CD8-positive, alpha-beta memory T cell (primary cell): ENCODE results near the gene TAAR1. TPM values are rescaled to one million over a fixed set of nuclear protein-coding genes. Genes with fewer than 3 reads are reported as not detected.
"Not testable (repeated sequence)": the region's sequence is repeated elsewhere in the genome, so short reads cannot be mapped to it uniquely, and the experiment has no call there.

Source experiments
- CTCF ChIA-PET: fragments of 350-600 bp; sonication (Branson Sonifier 250); formaldehyde crosslinking; loops from one replicate; lab custom pipeline; 2021; ENCODE audit warnings: antibody characterized with exemption; lab: Charles Lee
- POLR2A ChIA-PET: fragments of 350-600 bp; sonication (Branson Sonifier 250); formaldehyde crosslinking; loops from one replicate; lab custom pipeline; 2021; ENCODE audit warnings: antibody characterized with exemption; lab: Charles Lee
- DNase-seq, 5 donors: peaks; one replicate each; pipeline versions ENCODE4 v3.0.0 to v3.0.0-alpha.2; 2020 to 2022; ENCODE audit warnings: mixed read lengths in 1 of 5
- H3K27ac ChIP-seq: one replicate; pipeline ENCODE4 v1.7.0; 2013; ENCODE audit warnings: low read depth, mild to moderate bottlenecking, low read length, moderate library complexity
- H3K27me3 ChIP-seq: 2 replicates; pipeline ENCODE4 v1.7.0; 2013; ENCODE audit warnings: low read length, mild to moderate bottlenecking; ENCODE audit not compliant: insufficient read depth, poor library complexity, severe bottlenecking
- H3K36me3 ChIP-seq: 2 replicates; pipeline ENCODE4 v1.7.0; 2013; ENCODE audit warnings: mild to moderate bottlenecking, low read length, moderate library complexity; ENCODE audit not compliant: insufficient read depth
- H3K4me1 ChIP-seq: 2 replicates; pipeline ENCODE4 v1.7.0; 2013; ENCODE audit warnings: mild to moderate bottlenecking, low read length, moderate library complexity; ENCODE audit not compliant: insufficient read depth
- H3K4me3 ChIP-seq: 2 replicates; pipeline ENCODE4 v1.7.0; 2013; ENCODE audit warnings: mild to moderate bottlenecking, low read length
- H3K9me3 ChIP-seq: 2 replicates; pipeline ENCODE4 v1.7.0; 2013; ENCODE audit warnings: mild to moderate bottlenecking, low read length
- H3K27ac Mint-ChIP-seq, 8 donors: one replicate each; pipeline ENCODE4 v1.8.0; 2020 to 2021; ENCODE audit warnings: mixed read lengths in 8 of 8, mild to moderate bottlenecking in 6 of 8, inconsistent platforms in 3 of 8, moderate library complexity in 3 of 8
- H3K27me3 Mint-ChIP-seq, 2 donors: one replicate each; pipeline ENCODE4 v1.8.0; 2020 to 2021; ENCODE audit warnings: mixed read lengths in 2 of 2, mild to moderate bottlenecking in 1 of 2, moderate library complexity in 1 of 2
- H3K36me3 Mint-ChIP-seq, 3 donors: one replicate each; pipeline ENCODE4 v1.8.0; 2020 to 2021; ENCODE audit warnings: mixed read lengths in 3 of 3, inconsistent platforms in 1 of 3, mild to moderate bottlenecking in 1 of 3
- H3K4me1 Mint-ChIP-seq, 3 donors: one replicate each; pipeline ENCODE4 v1.8.0; 2020 to 2021; ENCODE audit warnings: mixed read lengths in 3 of 3, inconsistent platforms in 1 of 3, mild to moderate bottlenecking in 1 of 3
- H3K4me3 Mint-ChIP-seq, 7 donors: one replicate each; pipeline ENCODE4 v1.8.0; 2020 to 2021; ENCODE audit warnings: mixed read lengths in 7 of 7, mild to moderate bottlenecking in 6 of 7, moderate library complexity in 4 of 7, inconsistent platforms in 2 of 7
- H3K9me3 Mint-ChIP-seq, 5 donors: one replicate each; pipeline ENCODE4 v1.8.0; 2020 to 2022; ENCODE audit warnings: mixed read lengths in 5 of 5, mild to moderate bottlenecking in 3 of 5, moderate library complexity in 2 of 5, inconsistent platforms in 1 of 5
- polyA plus RNA-seq: library from polyadenylated mRNA; unstranded; fragments of 300-500 nt; fragmentation: Illumina TruSeq; gene quantifications from one replicate; pipeline ENCODE4 v1.2.3, GENCODE V29; 2021
- total RNA-seq, 2 experiments: library from RNA; stranded (reverse); gene quantifications; one replicate each; pipeline ENCODE4 v1.2.3, GENCODE V29; 2021

The TAAR1 gene
- total RNA-seq (not detected), polyA plus RNA-seq (not detected)

GRCh38 chr6:132659082-132659481 is at the start of gene TAAR1:
TSS of gene TAAR1 (minus strand) at chr6:132659182. CDS start at chr6:132646003, 13,179 bp downstream.
- H3K4me3 ChIP-seq = no peak within 1 kb of the TSS
- CTCF ChIA-PET = interaction anchor here (1.3 kb wide), 1 partner anchor 11 kb away, joined by 4 read pairs; no protein-coding TSS in a partner anchor

GRCh38 chr6:132708771-132709170 is 49.8 kb upstream of the TAAR1 start:
- ChIA-PET CTCF (no interaction called here), POLR2A (no interaction called here)
- peaks cover 6 to 22% (median 16%) of the 10 kb centered on the region in 5 donors for H3K9me3 Mint-ChIP-seq
- H3K4me1 Mint-ChIP-seq = no peaks in the 10 kb centered on the region
- no peak overlapping the region for H3K27ac ChIP-seq
- no peak overlapping the region for H3K4me3 ChIP-seq
- H3K9me3 ChIP-seq = no peaks in the 10 kb centered on the region
- no peaks in the 10 kb centered on the region for H3K36me3 ChIP-seq
- H3K27me3 ChIP-seq = no peaks in the 10 kb centered on the region
- H3K36me3 Mint-ChIP-seq = no peaks in the 10 kb centered on the region
- no peak overlapping the region for H3K4me3 Mint-ChIP-seq
- no peaks in the 10 kb centered on the region for H3K4me1 ChIP-seq
- no peak for DNase-seq
- peaks cover 11 to 45% of the 10 kb centered on the region in 2 donors for H3K27me3 Mint-ChIP-seq
- no peak overlapping the region for H3K27ac Mint-ChIP-seq

More at GRCh38 chr6:132659082-132659481, at the start of gene TAAR1:
- H3K9me3 ChIP-seq = no peaks in the 10 kb centered on the region
- H3K4me1 ChIP-seq = no peaks in the 10 kb centered on the region
- Mint-ChIP-seq H3K27ac (no peak within 1 kb of the TSS), H3K4me3 (no peak within 1 kb of the TSS), H3K27me3 (no peaks in the 10 kb centered on the region), H3K4me1 (peaks cover 0 to 6% (median 0%) of the 10 kb centered on the region in 3 donors), H3K9me3 (no peaks in the 10 kb centered on the region), H3K36me3 (no peaks in the 10 kb centered on the region)
- POLR2A ChIA-PET = no interaction called here
- no peak for DNase-seq
- no peaks in the 10 kb centered on the region for H3K27me3 ChIP-seq
- H3K27ac ChIP-seq = no peak within 1 kb of the TSS
- no peaks in the 10 kb centered on the region for H3K36me3 ChIP-seq

GRCh38 chr6:132708002-132708401 is 49.0 kb upstream of the TAAR1 start:
- H3K27me3 ChIP-seq = peaks cover under 1% of the 10 kb centered on the region
- H3K9me3 ChIP-seq = no peaks in the 10 kb centered on the region
- H3K27ac Mint-ChIP-seq = no peak overlapping the region
- H3K4me1 Mint-ChIP-seq = no peaks in the 10 kb centered on the region
- peaks cover 8 to 27% (median 18%) of the 10 kb centered on the region in 5 donors for H3K9me3 Mint-ChIP-seq
- no peak overlapping the region for H3K4me3 ChIP-seq
- POLR2A ChIA-PET = no interaction called here
- peaks cover 16 to 48% of the 10 kb centered on the region in 2 donors for H3K27me3 Mint-ChIP-seq
- DNase-seq = no peak
- no peaks in the 10 kb centered on the region for H3K36me3 ChIP-seq
- H3K36me3 Mint-ChIP-seq = no peaks in the 10 kb centered on the region
- no peak overlapping the region for H3K4me3 Mint-ChIP-seq
- no peaks in the 10 kb centered on the region for H3K4me1 ChIP-seq
- CTCF ChIA-PET = no interaction called here
- H3K27ac ChIP-seq = no peak overlapping the region

- H3K4me3 ChIP-seq, H3K27ac Mint-ChIP-seq, H3K36me3 ChIP-seq, H3K4me1 Mint-ChIP-seq, H3K27ac ChIP-seq, H3K4me1 ChIP-seq, H3K4me3 Mint-ChIP-seq, H3K9me3 ChIP-seq, H3K27me3 ChIP-seq, DNase-seq, H3K36me3 Mint-ChIP-seq, CTCF ChIA-PET: not testable (repeated sequence)
- POLR2A ChIA-PET = interaction anchor here (0.7 kb wide), 1 partner anchor 28 kb away, joined by 5 read pairs; no protein-coding TSS in a partner anchor
- H3K27me3 Mint-ChIP-seq = peaks cover 21 to 55% of the 10 kb centered on the region in 2 donors
- H3K9me3 Mint-ChIP-seq = peaks cover 8 to 27% (median 18%) of the 10 kb centered on the region in 5 donors
Observed at GRCh38 chr6:132706756-132707155, 47.8 kb upstream of the TAAR1 start.

GRCh38 chr6:132703936-132704335 is 45.0 kb upstream of the TAAR1 start:
- CTCF ChIA-PET = interaction anchor here (0.6 kb wide), 1 partner anchor 63 kb away, joined by 4 read pairs; no protein-coding TSS in a partner anchor
- POLR2A ChIA-PET = no interaction called here

GRCh38 chr6:132698608-132699007 is 39.6 kb upstream of the TAAR1 start:
- CTCF ChIA-PET = no interaction called here
- Histone ChIP-seq H3K4me1 (no peaks in the 10 kb centered on the region), H3K4me3 (no peak overlapping the region), H3K9me3 (no peaks in the 10 kb centered on the region), H3K36me3 (no peaks in the 10 kb centered on the region), H3K27ac (no peak overlapping the region), H3K27me3 (peaks cover 3% of the 10 kb centered on the region)
- POLR2A ChIA-PET = no interaction called here
- Mint-ChIP-seq H3K9me3 (peaks cover 11 to 18% (median 14%) of the 10 kb centered on the region in 5 donors), H3K27ac (no peak overlapping the region), H3K4me1 (no peaks in the 10 kb centered on the region), H3K27me3 (peaks cover 13 to 26% of the 10 kb centered on the region in 2 donors), H3K4me3 (no peak overlapping the region), H3K36me3 (peaks cover 0 to 10% (median 2%) of the 10 kb centered on the region in 3 donors)
- DNase-seq = no peak

More at GRCh38 chr6:132703936-132704335, 45.0 kb upstream of the TAAR1 start:
- no peak for DNase-seq
- Histone ChIP-seq H3K36me3 (no peaks in the 10 kb centered on the region), H3K4me1 (no peaks in the 10 kb centered on the region), H3K27ac (no peak overlapping the region), H3K4me3 (no peak overlapping the region), H3K27me3 (peaks cover 3% of the 10 kb centered on the region), H3K9me3 (no peaks in the 10 kb centered on the region)
- Mint-ChIP-seq H3K4me3 (no peak overlapping the region), H3K27ac (no peak overlapping the region), H3K27me3 (peaks cover 21 to 48% of the 10 kb centered on the region in 2 donors), H3K36me3 (no peaks in the 10 kb centered on the region), H3K4me1 (no peaks in the 10 kb centered on the region), H3K9me3 (peaks cover 8 to 27% (median 18%) of the 10 kb centered on the region in 5 donors)

GRCh38 chr6:132695773-132696172 is 36.8 kb upstream of the TAAR1 start:
- no peaks in the 10 kb centered on the region for H3K36me3 ChIP-seq
- H3K27me3 Mint-ChIP-seq = peaks cover 5 to 19% of the 10 kb centered on the region in 2 donors
- CTCF ChIA-PET = no interaction called here
- no peak overlapping the region for H3K4me3 ChIP-seq
- no peaks in the 10 kb centered on the region for H3K4me1 ChIP-seq
- H3K27ac Mint-ChIP-seq = no peak overlapping the region
- peaks cover 0 to 10% (median 2%) of the 10 kb centered on the region in 3 donors for H3K36me3 Mint-ChIP-seq
- no peak for DNase-seq
- no peaks in the 10 kb centered on the region for H3K9me3 ChIP-seq
- no peaks in the 10 kb centered on the region for H3K27me3 ChIP-seq
- POLR2A ChIA-PET = no interaction called here
- H3K4me3 Mint-ChIP-seq = no peak overlapping the region
- H3K27ac ChIP-seq = no peak overlapping the region
- no peaks in the 10 kb centered on the region for H3K4me1 Mint-ChIP-seq
- peaks cover 9 to 14% (median 12%) of the 10 kb centered on the region in 5 donors for H3K9me3 Mint-ChIP-seq

- H3K9me3 Mint-ChIP-seq = peaks cover 9 to 17% (median 12%) of the 10 kb centered on the region in 5 donors
- no peak for DNase-seq
- peaks cover 6 to 38% of the 10 kb centered on the region in 2 donors for H3K27me3 Mint-ChIP-seq
- no peak overlapping the region for H3K27ac Mint-ChIP-seq
- H3K4me3 Mint-ChIP-seq = no peak overlapping the region
- no peak overlapping the region for H3K27ac ChIP-seq
- H3K4me1 Mint-ChIP-seq = no peaks in the 10 kb centered on the region
- ChIA-PET POLR2A (no interaction called here), CTCF (no interaction called here)
- no peaks in the 10 kb centered on the region for H3K4me1 ChIP-seq
- peaks cover 0 to 10% (median 2%) of the 10 kb centered on the region in 3 donors for H3K36me3 Mint-ChIP-seq
- H3K9me3 ChIP-seq = no peaks in the 10 kb centered on the region
- no peaks in the 10 kb centered on the region for H3K27me3 ChIP-seq
- no peaks in the 10 kb centered on the region for H3K36me3 ChIP-seq
- no peak overlapping the region for H3K4me3 ChIP-seq
Observed at GRCh38 chr6:132693478-132693877, 34.5 kb upstream of the TAAR1 start.
